Panc1 (cell line): ENCODE results near the gene HERC3. TPM values are rescaled to one million over a fixed set of nuclear protein-coding genes. Genes with fewer than 3 reads are reported as not detected.

Experiments used
- ATAC-seq: fragments of 200-7000 bp; cut with Tn5 transposase; 2 replicates; pipeline ENCODE4 v1.9.1; 2020; ENCODE audit warnings: mild to moderate bottlenecking, moderate library complexity
- BruUV-seq: library from RNA; stranded (reverse); fragments of 400-500 nt; replicated peaks from 2 replicates; lab custom pipeline; 2021; lab: Mats Ljungman, UMichigan
- CTCF ChIA-PET: fragments of 300-600 bp; sonication (Branson Sonifier 250); formaldehyde crosslinking; loops from one replicate; lab custom pipeline; 2022; ENCODE audit warnings: antibody characterized with exemption; lab: Charles Lee
- POLR2A ChIA-PET: fragments of 300-600 bp; sonication (Branson Sonifier 250); formaldehyde crosslinking; loops from one replicate; lab custom pipeline; 2022; ENCODE audit warnings: antibody characterized with exemption; lab: Charles Lee
- DNase-seq: peaks from one replicate; pipeline ENCODE4 v3.0.0-alpha.2; 2010; ENCODE audit warnings: low read depth, low spot score
- H3K27ac ChIP-seq: 2 replicates; pipeline ENCODE4 v1.5.1; 2011; ENCODE audit warnings: mild to moderate bottlenecking, low read length, inconsistent platforms
- H3K27me3 ChIP-seq: fragments of 200-500 bp; sonication (Bioruptor generic); 2 replicates; pipeline ENCODE4 v1.6.0; 2014; ENCODE audit warnings: low read length, inconsistent platforms; ENCODE audit not compliant: control insufficient read depth, insufficient read depth
- H3K36me3 ChIP-seq: fragments of 200-500 bp; sonication (Bioruptor generic); 2 replicates; pipeline ENCODE4 v1.5.1; 2014; ENCODE audit warnings: inconsistent platforms, mild to moderate bottlenecking, low read length, moderate library complexity; ENCODE audit not compliant: control insufficient read depth, insufficient read depth
- H3K4me1 ChIP-seq: 2 replicates; pipeline ENCODE4 v1.5.1; 2011; ENCODE audit warnings: inconsistent platforms, mild to moderate bottlenecking, low read length, moderate library complexity; ENCODE audit not compliant: control insufficient read depth, insufficient read depth
- H3K4me3 ChIP-seq, 2 experiments: 2 replicates each; pipeline ENCODE4 v1.5.1; 2011 to 2012; ENCODE audit warnings: low read depth in 2 of 2, low read length in 2 of 2, mild to moderate bottlenecking in 2 of 2, inconsistent platforms in 1 of 2, moderate library complexity in 1 of 2
- H3K9me3 ChIP-seq: fragments of 200-500 bp; sonication (Bioruptor generic); 2 replicates; pipeline ENCODE4 v1.5.1; 2014; ENCODE audit warnings: low read depth, mild to moderate bottlenecking, inconsistent platforms, low read length, moderate library complexity; ENCODE audit not compliant: control insufficient read depth, insufficient read depth
- POLR2AphosphoS5 ChIP-seq: IDR thresholded peaks from 2 replicates; pipeline ENCODE4 v1.6.1; 2012; ENCODE audit warnings: mild to moderate bottlenecking, low read depth, low read length, moderate library complexity
- SIN3A ChIP-seq: IDR thresholded peaks from 2 replicates; pipeline ENCODE4 v1.6.1; 2012; ENCODE audit warnings: low read depth, mild to moderate bottlenecking, low read length, moderate library complexity, borderline replicate concordance; ENCODE audit not compliant: insufficient read depth
- TCF7L2 ChIP-seq: IDR thresholded peaks from 2 replicates; pipeline ENCODE4 v1.6.1; 2011; ENCODE audit warnings: mild to moderate bottlenecking, low read depth, low read length, inconsistent platforms
- in situ Hi-C: cut with HindIII; loops from 2 replicates; pipeline ENCODE4 v1.10.0; 2016; ENCODE audit warnings: low sequenced_read_pairs, low pct_unique_long_range_greater_than_20kb
- intact Hi-C: fragments of 100-400 bp; cut with micrococcal nuclease; formaldehyde crosslinking; loops from one replicate; pipeline ENCODE4 v1.10.0; 2022; ENCODE audit not compliant: unreplicated experiment
- total RNA-seq: library from RNA; stranded (reverse); gene quantifications from one replicate; pipeline ENCODE4 v1.2.1, GENCODE V29; 2021; ENCODE audit not compliant: unreplicated experiment
- TF ChIP-seq, protein P1 (sequence below): fragments of 450-650 bp; IDR thresholded peaks from 2 replicates; pipeline ENCODE4 v1.5.1; 2017; ENCODE audit warnings: mild to moderate bottlenecking
- TF ChIP-seq, protein P2 (sequence below), 2 experiments: IDR thresholded peaks; 2 replicates each; pipeline ENCODE4 v1.6.1; 2011 to 2012; ENCODE audit warnings: low read depth in 2 of 2, control low read depth in 1 of 2, low read length in 1 of 2, mild to moderate bottlenecking in 1 of 2, moderate library complexity in 1 of 2; ENCODE audit not compliant: insufficient read depth in 1 of 2

Gene HERC3
- total RNA-seq, 1 experiment from 2014 or later: 1.1 TPM

DNA sequence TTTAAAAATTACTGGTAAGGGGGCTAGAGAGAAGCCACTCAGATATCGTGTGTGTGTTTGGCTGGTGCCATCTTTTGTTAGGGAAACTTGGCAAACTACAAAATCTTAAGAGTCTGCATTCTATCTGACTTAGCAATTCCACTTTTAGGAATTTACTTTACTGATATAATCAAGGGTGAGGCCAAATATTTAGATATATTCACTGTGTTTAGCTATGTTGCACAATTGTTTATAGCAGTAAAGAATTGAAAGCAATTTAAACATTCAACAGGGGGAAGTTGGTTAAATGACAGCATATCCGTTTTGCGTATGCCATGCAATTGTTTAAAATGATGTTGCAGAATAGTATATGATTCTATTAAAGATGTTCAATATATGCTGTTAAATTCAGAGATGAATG lies 6.4 kb upstream of the HERC3 start:
- no peak overlapping the region for H3K27ac ChIP-seq
- H3K4me1 ChIP-seq: no peaks in the 10 kb centered on the region
- no peak for TF ChIP-seq SIN3A
- no peak for TF ChIP-seq TCF7L2
- TF ChIP-seq, protein P1, sequence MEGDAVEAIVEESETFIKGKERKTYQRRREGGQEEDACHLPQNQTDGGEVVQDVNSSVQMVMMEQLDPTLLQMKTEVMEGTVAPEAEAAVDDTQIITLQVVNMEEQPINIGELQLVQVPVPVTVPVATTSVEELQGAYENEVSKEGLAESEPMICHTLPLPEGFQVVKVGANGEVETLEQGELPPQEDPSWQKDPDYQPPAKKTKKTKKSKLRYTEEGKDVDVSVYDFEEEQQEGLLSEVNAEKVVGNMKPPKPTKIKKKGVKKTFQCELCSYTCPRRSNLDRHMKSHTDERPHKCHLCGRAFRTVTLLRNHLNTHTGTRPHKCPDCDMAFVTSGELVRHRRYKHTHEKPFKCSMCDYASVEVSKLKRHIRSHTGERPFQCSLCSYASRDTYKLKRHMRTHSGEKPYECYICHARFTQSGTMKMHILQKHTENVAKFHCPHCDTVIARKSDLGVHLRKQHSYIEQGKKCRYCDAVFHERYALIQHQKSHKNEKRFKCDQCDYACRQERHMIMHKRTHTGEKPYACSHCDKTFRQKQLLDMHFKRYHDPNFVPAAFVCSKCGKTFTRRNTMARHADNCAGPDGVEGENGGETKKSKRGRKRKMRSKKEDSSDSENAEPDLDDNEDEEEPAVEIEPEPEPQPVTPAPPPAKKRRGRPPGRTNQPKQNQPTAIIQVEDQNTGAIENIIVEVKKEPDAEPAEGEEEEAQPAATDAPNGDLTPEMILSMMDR: no peak
- TF ChIP-seq, protein P2, sequence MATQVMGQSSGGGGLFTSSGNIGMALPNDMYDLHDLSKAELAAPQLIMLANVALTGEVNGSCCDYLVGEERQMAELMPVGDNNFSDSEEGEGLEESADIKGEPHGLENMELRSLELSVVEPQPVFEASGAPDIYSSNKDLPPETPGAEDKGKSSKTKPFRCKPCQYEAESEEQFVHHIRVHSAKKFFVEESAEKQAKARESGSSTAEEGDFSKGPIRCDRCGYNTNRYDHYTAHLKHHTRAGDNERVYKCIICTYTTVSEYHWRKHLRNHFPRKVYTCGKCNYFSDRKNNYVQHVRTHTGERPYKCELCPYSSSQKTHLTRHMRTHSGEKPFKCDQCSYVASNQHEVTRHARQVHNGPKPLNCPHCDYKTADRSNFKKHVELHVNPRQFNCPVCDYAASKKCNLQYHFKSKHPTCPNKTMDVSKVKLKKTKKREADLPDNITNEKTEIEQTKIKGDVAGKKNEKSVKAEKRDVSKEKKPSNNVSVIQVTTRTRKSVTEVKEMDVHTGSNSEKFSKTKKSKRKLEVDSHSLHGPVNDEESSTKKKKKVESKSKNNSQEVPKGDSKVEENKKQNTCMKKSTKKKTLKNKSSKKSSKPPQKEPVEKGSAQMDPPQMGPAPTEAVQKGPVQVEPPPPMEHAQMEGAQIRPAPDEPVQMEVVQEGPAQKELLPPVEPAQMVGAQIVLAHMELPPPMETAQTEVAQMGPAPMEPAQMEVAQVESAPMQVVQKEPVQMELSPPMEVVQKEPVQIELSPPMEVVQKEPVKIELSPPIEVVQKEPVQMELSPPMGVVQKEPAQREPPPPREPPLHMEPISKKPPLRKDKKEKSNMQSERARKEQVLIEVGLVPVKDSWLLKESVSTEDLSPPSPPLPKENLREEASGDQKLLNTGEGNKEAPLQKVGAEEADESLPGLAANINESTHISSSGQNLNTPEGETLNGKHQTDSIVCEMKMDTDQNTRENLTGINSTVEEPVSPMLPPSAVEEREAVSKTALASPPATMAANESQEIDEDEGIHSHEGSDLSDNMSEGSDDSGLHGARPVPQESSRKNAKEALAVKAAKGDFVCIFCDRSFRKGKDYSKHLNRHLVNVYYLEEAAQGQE (IDR thresholded peaks at IDR 0.05; ENCODE audit: insufficient read depth in 1 of 2, low read depth in 2 of 2, low read length in 1 of 2): no peak
- no peak for TF ChIP-seq POLR2AphosphoS5
- ChIA-PET POLR2A (no interaction called here), CTCF (no interaction called here)
- no peak for DNase-seq
- ATAC-seq: no peak
- in situ Hi-C loops: no loop called here
- intact Hi-C loops: no loop called here
- no peaks in the 10 kb centered on the region for H3K9me3 ChIP-seq
- no peaks in the 10 kb centered on the region for H3K36me3 ChIP-seq
- H3K4me3 ChIP-seq: no peak overlapping the region
- no peaks in the 10 kb centered on the region for H3K27me3 ChIP-seq
- no TSS peak for BruUV-seq

DNA sequence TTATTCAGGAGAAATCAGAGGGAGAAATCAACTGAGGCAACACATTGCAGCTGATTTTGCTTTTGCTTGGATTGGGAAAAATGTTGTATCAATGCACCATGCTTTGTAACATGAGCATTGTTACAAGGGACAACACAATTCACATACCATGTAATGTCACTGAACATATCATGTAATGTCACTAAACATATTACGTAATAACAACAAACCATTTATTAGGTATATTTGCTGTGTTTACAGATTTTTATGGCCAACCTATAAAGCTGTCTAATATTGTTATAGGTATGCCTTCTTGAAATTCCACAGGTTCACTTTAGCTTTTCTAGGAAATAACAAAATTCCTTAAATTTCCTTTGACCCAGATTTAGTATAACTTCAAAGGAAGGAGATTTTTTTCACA lies 5.0 kb upstream of the HERC3 start:
- POLR2A ChIA-PET: no interaction called here
- in situ Hi-C loops: no loop called here
- Histone ChIP-seq H3K9me3 (no peaks in the 10 kb centered on the region), H3K27ac (no peak overlapping the region), H3K4me3 (no peak overlapping the region), H3K27me3 (no peaks in the 10 kb centered on the region), H3K4me1 (no peaks in the 10 kb centered on the region), H3K36me3 (no peaks in the 10 kb centered on the region)
- no TSS peak for BruUV-seq
- TF ChIP-seq TCF7L2: no peak
- no peak for TF ChIP-seq POLR2AphosphoS5
- TF ChIP-seq, protein P2 (IDR thresholded peaks at IDR 0.05; ENCODE audit: insufficient read depth in 1 of 2, low read depth in 2 of 2, low read length in 1 of 2): no peak
- TF ChIP-seq SIN3A: no peak
- TF ChIP-seq, protein P1: no peak
- intact Hi-C loops: no loop called here
- CTCF ChIA-PET: no interaction called here
- DNase-seq (no peak), ATAC-seq (no peak)
